ENCODE results near the gene LY6G6C. TPM values are rescaled to one million over a fixed set of nuclear protein-coding genes. Genes with fewer than 3 reads are reported as not detected.

The LY6G6C gene
- total RNA-seq, result not detected
- long read RNA-seq, result 0 reads

- ATAC-seq (ENCODE audit: poor library complexity), result no peak
- intact Hi-C loops (cut with DNase I), result no loop called here
These were observed at the start of gene LY6G6C for GRCh38 chr6:31721351-31722020. LY6G6C (minus strand) TSS chr6:31721746; CDS start chr6:31721679, 67 bp downstream.

GRCh38 chr6:31770860-31771259, 49.3 kb upstream of the LY6G6C start:
- no peak for DNase-seq
- ATAC-seq (ENCODE audit: poor library complexity), result no peak
- intact Hi-C loops (cut with DNase I), result loop anchor here (5.0 to 10.0 kb wide), 2 partner anchors 61 to 86 kb away; partner anchors contain the start of gene LY6G5C

More at GRCh38 chr6:31721351-31722020, at the start of gene LY6G6C:
- no peak for DNase-seq

GRCh38 chr6:31769684-31770371, 48.3 kb upstream of the LY6G6C start:
- peak; percentile 84 for DNase-seq
- peak; percentile 67 for ATAC-seq (ENCODE audit: poor library complexity)
- intact Hi-C loops (cut with DNase I), result loop anchor here (5.0 to 10.0 kb wide), 2 partner anchors 62 to 85 kb away; partner anchors contain the start of gene LY6G5C

GRCh38 chr6:31768363-31769257, 47.1 kb upstream of the LY6G6C start:
- intact Hi-C loops (cut with DNase I), result no loop called here
- DNase-seq, result no peak
- peak; percentile 25 for ATAC-seq (ENCODE audit: poor library complexity)

GRCh38 chr6:31767096-31767645, 45.6 kb upstream of the LY6G6C start:
- intact Hi-C loops (cut with DNase I), result no loop called here
- DNase-seq (no peak), ATAC-seq (ENCODE audit: poor library complexity) (no peak)

GRCh38 chr6:31765910-31766794, 44.6 kb upstream of the LY6G6C start:
- intact Hi-C loops (cut with DNase I), result no loop called here
- ATAC-seq (ENCODE audit: poor library complexity), result peak; percentile 51
- no peak for DNase-seq

- ATAC-seq (ENCODE audit: poor library complexity) (no peak), DNase-seq (no peak)
- intact Hi-C loops (cut with DNase I), result no loop called here
These were observed 44.0 kb upstream of the LY6G6C start for GRCh38 chr6:31765559-31765909.

- intact Hi-C loops (cut with DNase I), result no loop called here
- no peak for ATAC-seq (ENCODE audit: poor library complexity)
- no peak for DNase-seq
These were observed 42.7 kb upstream of the LY6G6C start for GRCh38 chr6:31764198-31764597.

GRCh38 chr6:31763619-31763940, 42.0 kb upstream of the LY6G6C start:
- intact Hi-C loops (cut with DNase I), result no loop called here
- no peak for ATAC-seq (ENCODE audit: poor library complexity)
- no peak for DNase-seq

- DNase-seq (no peak), ATAC-seq (ENCODE audit: poor library complexity) (no peak)
- intact Hi-C loops (cut with DNase I), result no loop called here
These were observed 41.5 kb upstream of the LY6G6C start for GRCh38 chr6:31762878-31763618.

- ATAC-seq (ENCODE audit: poor library complexity), result no peak
- intact Hi-C loops (cut with DNase I), result no loop called here
- DNase-seq, result no peak
These were observed 40.8 kb upstream of the LY6G6C start, which contains the start of gene SAPCD1 for GRCh38 chr6:31762356-31762755. SAPCD1 (plus strand) TSS chr6:31762656; CDS start chr6:31763055, 399 bp downstream.

GRCh38 chr6:31761343-31761742, 39.8 kb upstream of the LY6G6C start:
- DNase-seq (no peak), ATAC-seq (ENCODE audit: poor library complexity) (no peak)
- intact Hi-C loops (cut with DNase I), result no loop called here

GRCh38 chr6:31760790-31761189, 39.2 kb upstream of the LY6G6C start:
- DNase-seq (no peak), ATAC-seq (ENCODE audit: poor library complexity) (no peak)
- intact Hi-C loops (cut with DNase I), result no loop called here

- ATAC-seq (ENCODE audit: poor library complexity) (no peak), DNase-seq (no peak)
- intact Hi-C loops (cut with DNase I), result no loop called here
These were observed 36.7 kb upstream of the LY6G6C start for GRCh38 chr6:31758281-31758680.

GRCh38 chr6:31752739-31753319, 31.3 kb upstream of the LY6G6C start:
- intact Hi-C loops (cut with DNase I), result no loop called here
- no peak for ATAC-seq (ENCODE audit: poor library complexity)

GRCh38 chr6:31750411-31751022, 29.0 kb upstream of the LY6G6C start:
- ATAC-seq (ENCODE audit: poor library complexity) (no peak), DNase-seq (no peak)
- intact Hi-C loops (cut with DNase I), result no loop called here

More at GRCh38 chr6:31752739-31753319, 31.3 kb upstream of the LY6G6C start:
- DNase-seq, result no peak

Data from Right ventricle myocardium superior (tissue), 1 donor.